NB4 (cell line): ENCODE measurements around the gene USF1.

Experiments used
- DNase-seq: peaks from one replicate; pipeline ENCODE4 v3.0.0; 2010; ENCODE audit warnings: low read depth
- H3K4me3 ChIP-seq: one replicate; pipeline ENCODE4 v1.5.1; 2011; ENCODE audit warnings: mild to moderate bottlenecking, low read depth, low read length, moderate library complexity
- CTCF ChIP-seq: IDR thresholded peaks from one replicate; pipeline ENCODE4 v1.5.1; 2012; ENCODE audit warnings: low read depth, low read length
- MAX ChIP-seq: IDR thresholded peaks from 2 replicates; pipeline ENCODE4 v1.6.1; 2011; ENCODE audit warnings: low read depth, low read length
- MYC ChIP-seq: IDR thresholded peaks from 2 replicates; pipeline ENCODE4 v1.6.1; 2011; ENCODE audit warnings: low read depth, low read length
- POLR2A ChIP-seq: IDR thresholded peaks from 2 replicates; pipeline ENCODE4 v1.6.1; 2011; ENCODE audit warnings: mild to moderate bottlenecking; ENCODE audit not compliant: insufficient read length; ENCODE audit errors: extremely low read depth

Gene USF1

GRCh38 chr1:161047436-161048420 is 2.0 kb upstream of the USF1 start:
- TF ChIP-seq MAX = no peak
- TF ChIP-seq CTCF = no peak
- TF ChIP-seq POLR2A = no peak
- DNase-seq = no peak
- no peak overlapping the region for H3K4me3 ChIP-seq

GRCh38 chr1:161046605-161047228 is 940 bp upstream of the USF1 start:
- H3K4me3 ChIP-seq = peak overlapping the region; percentile 78
- TF ChIP-seq MYC (no peak), MAX (no peak), CTCF (no peak), POLR2A (no peak)
- peak; percentile 56 for DNase-seq

- DNase-seq = peak; percentile 93
- TF ChIP-seq MYC (no peak), POLR2A (peak; percentile 38), MAX (peak; percentile 23; the same call in 1 of the 2 replicates), CTCF (no peak)
- peak overlapping the region; percentile 78 for H3K4me3 ChIP-seq
These were observed 655 bp downstream of the USF1 start for GRCh38 chr1:161044908-161045735.

GRCh38 chr1:161044535-161044907 is 1.3 kb downstream of the USF1 start:
- TF ChIP-seq CTCF = no peak
- TF ChIP-seq MAX = no peak
- TF ChIP-seq POLR2A = no peak
- TF ChIP-seq MYC = no peak
- H3K4me3 ChIP-seq = peak overlapping the region; percentile 78
- no peak for DNase-seq

- no peak overlapping the region for H3K4me3 ChIP-seq
- DNase-seq = no peak
- TF ChIP-seq MAX = no peak
- TF ChIP-seq CTCF = no peak
- TF ChIP-seq MYC = no peak
- no peak for TF ChIP-seq POLR2A
These were observed 6.2 kb downstream of the USF1 start for GRCh38 chr1:161039546-161039945.
